HUES48 (cell line): Measurements from ENCODE around the gene TMEM208.
A peak's percentile ranks its signal among the peaks of the same experiment; 100 is the strongest.

Experiments used
- H3K27ac ChIP-seq: one replicate; pipeline ENCODE4 v1.7.0; 2013; ENCODE audit warnings: low read depth, low read length, inconsistent platforms
- H3K27me3 ChIP-seq: 2 replicates; pipeline ENCODE4 v1.6.1; 2013; ENCODE audit warnings: mild to moderate bottlenecking, low read length; ENCODE audit not compliant: control insufficient read depth, insufficient read depth
- H3K36me3 ChIP-seq: 2 replicates; pipeline ENCODE4 v1.6.1; 2013; ENCODE audit warnings: low read length; ENCODE audit not compliant: control insufficient read depth, insufficient read depth
- H3K4me1 ChIP-seq: 2 replicates; pipeline ENCODE4 v1.6.1; 2013; ENCODE audit warnings: mild to moderate bottlenecking, low read length; ENCODE audit not compliant: control insufficient read depth, insufficient read depth
- H3K4me3 ChIP-seq: 2 replicates; pipeline ENCODE4 v1.5.1; 2013; ENCODE audit warnings: mild to moderate bottlenecking, low read depth, low read length
- H3K9ac ChIP-seq: 2 replicates; pipeline ENCODE4 v1.6.1; 2013; ENCODE audit warnings: mild to moderate bottlenecking, low read depth, low read length, moderate library complexity
- H3K9me3 ChIP-seq: 2 replicates; pipeline ENCODE4 v1.6.1; 2013; ENCODE audit warnings: low read length; ENCODE audit not compliant: control insufficient read depth, insufficient read depth

The TMEM208 gene

GRCh38 chr16:67228034-67228785 is 1.3 kb downstream of the TMEM208 start:
- Histone ChIP-seq H3K27ac (no peak overlapping the region), H3K9me3 (no peaks in the 10 kb centered on the region), H3K9ac (no peak overlapping the region), H3K4me1 (peaks cover 4% of the 10 kb centered on the region; the same call in 1 of the 2 replicates), H3K36me3 (peaks cover 42% of the 10 kb centered on the region), H3K4me3 (peak overlapping the region; percentile 92), H3K27me3 (no peaks in the 10 kb centered on the region)

GRCh38 chr16:67228905-67229304 is 2.0 kb downstream of the TMEM208 start:
- Histone ChIP-seq H3K27ac (no peak overlapping the region), H3K9ac (no peak overlapping the region), H3K36me3 (peaks cover 46% of the 10 kb centered on the region), H3K4me3 (no peak overlapping the region), H3K9me3 (no peaks in the 10 kb centered on the region), H3K4me1 (peaks cover 4% of the 10 kb centered on the region; the same call in 1 of the 2 replicates), H3K27me3 (no peaks in the 10 kb centered on the region)

- no peaks in the 10 kb centered on the region for H3K9me3 ChIP-seq
- H3K27me3 ChIP-seq, result no peaks in the 10 kb centered on the region
- H3K4me1 ChIP-seq, result peaks cover 4% of the 10 kb centered on the region; the same call in 1 of the 2 replicates
- no peak overlapping the region for H3K27ac ChIP-seq
- peaks cover 55% of the 10 kb centered on the region for H3K36me3 ChIP-seq
- no peak overlapping the region for H3K4me3 ChIP-seq
- no peak overlapping the region for H3K9ac ChIP-seq
Measured at GRCh38 chr16:67229906-67230808, 3.2 kb downstream of the TMEM208 start.

GRCh38 chr16:67230809-67231660 is 4.1 kb downstream of the TMEM208 start:
- Histone ChIP-seq H3K4me3 (no peak overlapping the region), H3K27ac (no peak overlapping the region), H3K27me3 (no peaks in the 10 kb centered on the region), H3K9ac (no peak overlapping the region), H3K36me3 (peaks cover 62% of the 10 kb centered on the region), H3K9me3 (no peaks in the 10 kb centered on the region), H3K4me1 (peaks cover 3% of the 10 kb centered on the region; the same call in 1 of the 2 replicates)

- Histone ChIP-seq H3K27me3 (no peaks in the 10 kb centered on the region), H3K9ac (no peak overlapping the region), H3K27ac (no peak overlapping the region), H3K4me3 (no peak overlapping the region), H3K9me3 (no peaks in the 10 kb centered on the region), H3K4me1 (no peaks in the 10 kb centered on the region), H3K36me3 (peaks cover 79% of the 10 kb centered on the region)
Measured at GRCh38 chr16:67233596-67233995, 6.7 kb downstream of the TMEM208 start.

- Histone ChIP-seq H3K4me1 (no peaks in the 10 kb centered on the region), H3K9ac (no peak overlapping the region), H3K36me3 (peaks cover 79% of the 10 kb centered on the region), H3K4me3 (no peak overlapping the region), H3K27me3 (no peaks in the 10 kb centered on the region), H3K27ac (no peak overlapping the region), H3K9me3 (no peaks in the 10 kb centered on the region)
Measured at GRCh38 chr16:67234180-67234597, 7.3 kb downstream of the TMEM208 start.

- Histone ChIP-seq H3K9me3 (no peaks in the 10 kb centered on the region), H3K4me1 (peaks cover 3% of the 10 kb centered on the region; the same call in 1 of the 2 replicates), H3K9ac (no peak overlapping the region), H3K36me3 (peaks cover 68% of the 10 kb centered on the region), H3K27ac (no peak overlapping the region), H3K27me3 (no peaks in the 10 kb centered on the region), H3K4me3 (no peak overlapping the region)
Measured at GRCh38 chr16:67235816-67236562, 9.1 kb downstream of the TMEM208 start.

GRCh38 chr16:67236563-67237395 is 9.8 kb downstream of the TMEM208 start:
- peaks cover 60% of the 10 kb centered on the region for H3K36me3 ChIP-seq
- no peak overlapping the region; the same call in 1 of the 2 replicates for H3K4me3 ChIP-seq
- no peak overlapping the region for H3K27ac ChIP-seq
- no peaks in the 10 kb centered on the region for H3K9me3 ChIP-seq
- no peaks in the 10 kb centered on the region for H3K27me3 ChIP-seq
- peaks cover 10% of the 10 kb centered on the region for H3K4me1 ChIP-seq
- H3K9ac ChIP-seq, result no peak overlapping the region

GRCh38 chr16:67237396-67238277 is 10.7 kb downstream of the TMEM208 start:
- peaks cover 57% of the 10 kb centered on the region for H3K36me3 ChIP-seq
- no peak overlapping the region for H3K4me3 ChIP-seq
- H3K9ac ChIP-seq, result no peak overlapping the region
- H3K4me1 ChIP-seq, result peaks cover 12% of the 10 kb centered on the region
- no peaks in the 10 kb centered on the region for H3K27me3 ChIP-seq
- H3K9me3 ChIP-seq, result no peaks in the 10 kb centered on the region
- no peak overlapping the region for H3K27ac ChIP-seq
